Epidermal melanocyte (primary cell): ENCODE data around the gene SLC9A9.
A peak's percentile ranks its signal among the peaks of the same experiment; 100 is the strongest.
"Not testable (repeated sequence)": the region's sequence is repeated elsewhere in the genome, so short reads cannot be mapped to it uniquely, and the experiment has no call there.

Experiments used
- DNase-seq: peaks from one replicate; pipeline ENCODE4 v3.0.0; 2011; ENCODE audit warnings: low spot score; ENCODE audit not compliant: insufficient read length

SLC9A9 gene

DNA sequence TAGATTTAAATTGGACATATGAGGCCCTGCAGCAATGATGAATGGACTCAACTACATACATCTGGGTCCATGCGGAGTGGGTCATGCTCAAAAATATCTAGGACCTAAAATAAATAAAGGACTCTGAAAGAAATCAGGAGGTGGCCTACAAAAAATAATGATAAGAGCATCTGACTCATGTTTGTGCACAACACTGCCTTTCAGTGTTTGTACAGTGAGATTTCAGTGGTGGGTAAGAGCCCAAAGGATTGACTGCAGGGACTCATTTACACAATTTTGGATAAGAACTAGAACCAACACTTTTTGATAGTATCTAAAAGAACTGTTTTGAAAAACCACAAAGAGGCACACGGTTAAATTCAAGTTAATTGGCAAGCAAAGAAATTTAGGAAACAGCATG, 285.5 kb downstream of the SLC9A9 start:
- DNase-seq: no peak

- no peak for DNase-seq
Measured at GRCh38 chr3:143559296-143559695, 289.0 kb downstream of the SLC9A9 start.

GRCh38 chr3:143552851-143553250, 295.4 kb downstream of the SLC9A9 start:
- no peak for DNase-seq

- DNase-seq: no peak
Measured at GRCh38 chr3:143551761-143552160, 296.5 kb downstream of the SLC9A9 start.

GRCh38 chr3:143548861-143549497, 299.3 kb downstream of the SLC9A9 start:
- DNase-seq: no peak

DNA sequence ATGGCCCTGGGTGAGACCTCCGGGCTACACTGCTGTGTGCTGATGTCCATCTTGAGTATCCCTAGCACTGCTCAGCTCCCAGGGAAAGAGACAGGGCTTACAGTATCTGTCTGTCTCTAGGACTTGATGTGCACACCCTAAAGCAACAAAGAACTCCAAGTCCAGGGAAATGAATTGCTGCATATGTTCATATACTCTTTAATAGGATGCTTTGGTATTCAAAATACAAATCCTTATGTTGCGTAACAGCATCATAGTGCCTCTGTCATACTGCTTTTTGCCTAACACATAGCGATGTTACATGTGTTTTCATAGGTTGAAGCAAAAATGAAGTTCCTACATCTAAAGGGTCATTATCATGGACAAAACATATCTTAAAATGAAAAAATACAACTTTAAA, 299.9 kb downstream of the SLC9A9 start:
- no peak for DNase-seq

DNA sequence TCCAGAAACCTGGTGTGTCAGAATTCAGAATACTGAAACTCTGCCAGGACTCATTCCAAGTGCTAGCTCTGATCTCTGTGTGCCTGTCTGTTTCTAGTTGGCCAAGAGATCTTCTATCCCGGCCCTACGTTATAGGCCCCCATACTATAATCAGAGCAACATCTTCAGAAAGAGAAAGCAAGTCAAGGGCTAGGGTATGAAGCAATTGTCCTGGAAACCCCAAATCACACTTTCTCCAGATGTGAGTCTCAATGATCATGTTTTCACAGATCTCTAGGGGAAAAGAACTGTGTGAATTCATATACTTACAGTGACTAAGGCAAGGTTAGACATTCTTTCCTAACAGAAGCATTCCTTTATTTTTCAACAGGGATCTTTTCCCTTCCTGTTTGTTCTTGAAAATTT, 309.7 kb downstream of the SLC9A9 start:
- peak; percentile 33 for DNase-seq

- no peak for DNase-seq
Measured at GRCh38 chr3:143538061-143538460, 310.2 kb downstream of the SLC9A9 start.

- no peak for DNase-seq
Measured at GRCh38 chr3:143536817-143537535, 311.3 kb downstream of the SLC9A9 start.

DNA sequence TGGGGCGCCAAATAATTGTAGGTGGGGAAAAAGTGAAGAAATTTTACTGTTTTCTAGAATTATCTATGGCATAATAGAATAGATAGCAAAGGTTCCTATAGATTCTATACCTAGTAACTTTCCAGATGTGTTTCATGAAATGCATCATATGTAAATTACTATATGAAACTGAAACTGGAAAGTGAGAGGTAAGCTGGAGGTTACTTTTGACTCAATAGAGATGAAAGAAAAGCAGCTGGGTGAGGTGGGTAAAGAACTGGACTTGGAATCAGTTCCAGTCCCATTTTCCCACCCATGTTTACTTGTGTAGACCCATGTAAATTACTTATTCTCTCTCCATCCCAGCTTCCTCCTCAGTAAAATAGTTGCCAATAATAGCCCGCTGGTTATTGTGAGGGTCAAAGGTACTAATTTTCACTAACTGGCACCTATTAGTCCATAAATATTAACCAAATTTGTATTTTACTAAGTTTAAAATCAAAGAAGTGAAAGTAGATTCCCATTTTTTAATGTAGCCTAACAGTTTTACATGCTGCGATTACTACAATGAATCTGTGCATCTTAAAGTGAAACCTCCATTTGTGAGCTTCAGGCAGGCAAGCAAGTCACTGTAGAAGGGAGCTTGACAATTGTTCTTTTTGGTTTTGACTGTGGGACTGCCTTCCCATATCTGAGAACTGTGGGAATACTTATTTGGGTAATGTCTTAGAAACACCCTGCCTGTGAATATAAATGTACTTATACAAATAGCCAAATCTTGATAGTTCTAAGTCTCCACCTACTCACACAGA, 312.1 kb downstream of the SLC9A9 start:
- no peak for DNase-seq

DNA sequence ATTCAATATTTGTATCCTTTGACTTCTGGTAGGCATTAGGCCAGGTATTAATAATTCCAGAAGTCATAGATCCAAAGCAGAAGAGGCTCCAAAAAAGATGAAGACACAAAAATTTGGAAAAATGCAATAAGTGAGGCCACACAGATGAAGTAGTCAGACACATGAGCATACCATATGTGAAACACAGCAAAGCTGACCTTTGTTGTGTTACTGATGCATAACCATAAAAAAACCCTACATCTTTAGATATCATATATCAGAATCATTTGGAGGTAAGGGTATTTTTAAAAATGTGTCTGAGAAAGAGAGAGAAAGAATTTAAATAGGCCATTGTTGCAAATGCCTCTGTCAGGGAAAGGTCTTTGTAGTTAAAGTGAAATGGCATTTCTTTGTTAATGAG, 314.9 kb downstream of the SLC9A9 start:
- no peak for DNase-seq

- DNase-seq: no peak
Measured at GRCh38 chr3:143532091-143532490, 316.2 kb downstream of the SLC9A9 start.

GRCh38 chr3:143531101-143531500, 317.2 kb downstream of the SLC9A9 start:
- DNase-seq: no peak

DNA sequence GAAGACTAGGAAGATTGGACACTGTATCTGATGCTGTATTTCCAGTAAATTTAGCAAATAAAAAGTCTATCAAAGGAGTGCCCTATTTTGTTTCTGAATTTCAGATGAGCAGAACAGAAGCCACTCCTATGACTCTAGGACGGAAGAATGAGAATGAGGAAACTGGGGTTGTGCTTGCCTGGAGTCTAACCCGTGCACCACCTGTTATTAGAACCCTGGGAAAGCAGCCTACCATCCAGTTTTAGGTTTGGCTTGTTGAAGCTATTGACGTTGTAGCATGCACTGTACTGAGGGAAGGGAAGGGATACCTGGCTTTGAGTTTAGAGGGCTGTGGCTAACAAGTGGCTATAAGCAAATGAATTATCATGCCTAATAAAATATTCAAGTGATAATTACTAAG, 318.5 kb downstream of the SLC9A9 start:
- DNase-seq: no peak

DNA sequence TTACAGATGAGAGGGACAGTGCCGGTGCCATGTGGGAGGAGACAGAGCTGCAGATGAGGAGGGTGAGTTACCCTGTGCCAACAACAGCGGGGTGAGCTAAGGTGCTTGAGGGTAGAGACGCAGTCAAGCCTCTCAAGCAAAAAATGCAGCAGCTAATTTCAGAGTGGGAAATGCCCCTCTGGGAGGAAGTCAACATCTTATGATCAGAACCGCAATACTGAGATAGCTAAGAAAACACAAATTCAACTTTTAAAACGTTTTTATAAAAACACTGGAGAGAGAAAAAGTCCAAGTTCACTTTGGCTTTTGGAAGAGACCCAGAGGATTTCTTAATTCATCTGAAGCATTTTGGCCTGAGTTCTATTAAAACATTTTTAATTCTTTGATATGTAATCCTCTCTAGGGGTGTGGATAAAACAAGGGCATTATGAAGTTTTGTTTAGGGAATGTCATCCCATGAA, 319.2 kb downstream of the SLC9A9 start:
- DNase-seq: no peak

DNA sequence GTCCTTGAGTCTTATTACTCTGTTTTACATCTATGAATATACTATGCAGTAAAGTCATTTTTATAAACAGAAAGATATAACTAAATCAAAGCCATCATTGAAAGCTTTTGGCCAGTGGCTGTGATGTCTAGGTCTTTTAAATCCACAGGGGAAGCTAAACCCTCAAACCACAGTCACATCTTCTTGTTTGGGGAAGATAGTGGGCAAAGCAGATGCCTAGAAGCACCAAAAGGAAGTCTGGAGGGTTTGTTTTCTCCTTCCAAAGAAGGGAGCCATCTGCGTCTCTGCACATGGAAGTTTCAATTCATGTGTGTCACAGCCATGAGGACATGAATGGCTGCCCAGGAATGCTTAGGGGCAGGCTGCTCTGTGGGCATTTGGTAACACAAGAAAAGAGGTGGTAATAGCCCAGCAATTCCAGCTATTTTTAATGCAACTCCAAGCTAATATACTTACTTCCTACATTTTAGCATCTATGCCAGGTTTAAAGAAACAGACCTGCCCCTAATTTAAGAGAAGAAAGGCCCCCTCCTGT, 322.2 kb downstream of the SLC9A9 start:
- no peak for DNase-seq

GRCh38 chr3:143525408-143525807, 322.9 kb downstream of the SLC9A9 start:
- no peak for DNase-seq

DNA sequence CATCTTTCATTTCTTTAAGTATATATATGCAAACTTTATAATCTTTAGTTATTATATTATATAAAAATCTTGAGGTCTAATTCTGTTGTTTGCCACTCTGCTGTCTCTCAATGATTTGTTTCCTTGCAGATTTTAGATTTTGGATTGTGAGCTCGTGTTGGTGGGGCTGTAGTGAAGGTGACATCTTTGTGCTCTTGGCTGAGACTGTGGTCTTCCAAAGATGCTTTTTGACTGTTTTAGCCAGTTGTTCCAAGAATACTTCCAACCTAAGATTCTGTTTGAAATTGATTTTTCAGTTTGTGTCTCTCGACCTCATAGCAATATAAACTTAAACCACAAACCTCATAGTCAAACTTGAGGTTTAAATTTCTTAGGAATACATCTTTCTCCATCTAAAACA, 326.5 kb downstream of the SLC9A9 start:
- DNase-seq: no peak

GRCh38 chr3:143517131-143517530, 331.1 kb downstream of the SLC9A9 start:
- DNase-seq: not testable (repeated sequence)

DNA sequence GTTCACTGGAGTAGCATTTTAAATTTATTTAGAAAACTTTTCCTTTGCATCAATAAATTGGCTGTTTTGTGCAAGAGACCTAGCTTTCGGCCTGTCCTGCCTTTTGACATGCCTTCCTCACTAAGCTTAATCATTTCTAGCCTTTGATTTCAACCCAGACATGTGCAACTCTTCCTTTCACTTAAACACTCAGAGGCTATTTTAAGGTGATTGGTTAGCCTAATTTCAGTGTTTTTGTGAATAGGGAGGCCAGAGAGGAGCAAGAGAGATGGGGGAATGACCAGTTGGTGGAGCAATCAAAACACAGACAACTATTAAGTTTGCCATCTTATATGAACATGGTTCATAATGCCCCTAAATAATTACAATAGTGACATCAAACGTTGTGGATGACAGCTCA, 333.4 kb downstream of the SLC9A9 start:
- no peak for DNase-seq

DNA sequence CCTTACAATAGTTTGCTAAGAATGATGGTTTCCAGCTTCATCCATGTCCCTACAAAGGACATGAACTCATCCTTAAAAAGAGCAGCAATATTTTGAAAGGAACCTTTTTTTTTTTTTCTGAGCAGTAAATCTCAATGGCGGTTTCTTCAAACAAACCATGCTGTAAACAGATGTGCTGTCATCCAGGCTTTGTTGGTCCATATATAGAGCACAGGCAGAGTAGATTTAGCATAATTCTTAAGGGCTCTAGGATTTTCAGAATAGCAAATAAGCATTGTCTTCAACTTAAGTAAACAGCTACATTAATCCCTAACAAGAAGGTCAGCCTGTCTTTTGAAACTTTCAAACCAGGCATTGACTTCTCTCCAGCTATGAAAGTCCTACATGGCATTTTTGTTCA, 334.2 kb downstream of the SLC9A9 start:
- no peak for DNase-seq
